Measurements from ENCODE around the gene DHX34. TPM values are rescaled to one million over a fixed set of nuclear protein-coding genes. Genes with fewer than 3 reads are reported as not detected.

Gene DHX34
- polyA plus RNA-seq, 1 of the 3 experiments (the other 2 are of a cell fraction) = 16.4 TPM

DNA sequence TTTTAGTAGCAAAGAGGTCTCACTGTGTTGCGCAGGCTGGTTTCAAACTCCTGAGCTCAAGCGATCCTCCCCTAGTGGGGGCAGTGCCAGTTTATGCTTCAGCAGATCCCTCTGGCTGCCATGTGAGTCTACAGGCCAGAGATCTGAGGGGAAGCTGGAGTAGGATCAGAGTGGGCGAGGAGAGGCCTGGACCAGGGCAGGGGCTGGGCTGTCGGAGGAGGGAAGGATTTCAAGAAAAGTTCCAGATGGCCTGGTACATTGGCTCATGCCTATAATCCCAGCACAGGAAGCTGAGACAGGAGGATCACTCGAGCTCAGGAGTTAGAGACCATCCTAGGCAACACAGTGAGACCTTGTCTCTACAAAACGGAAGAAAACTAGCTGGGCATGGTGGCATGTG is 9.8 kb downstream of the DHX34 start:
- CTCF ChIA-PET = interaction anchor here (1.0 to 2.6 kb wide), 4 partner anchors 10 to 54 kb away, joined by 3 to 11 read pairs (median 4); partner anchors contain the start of gene DHX34
- Histone ChIP-seq H3K27me3 (ENCODE audit: insufficient read depth) (no peaks in the 10 kb centered on the region), H3K9me2 (no peaks in the 10 kb centered on the region), H3K4me2 (no peak overlapping the region), H3K27ac (ENCODE audit: low read depth in 2 of 2, low read length in 1 of 2) (no peak overlapping the region), H3K9ac (no peak overlapping the region), H3K79me2 (ENCODE audit: insufficient read depth) (peaks cover 17% of the 10 kb centered on the region), H2AFZ (ENCODE audit: low read depth) (no peak overlapping the region), H3K4me1 (ENCODE audit: control insufficient read depth in 1 of 2, insufficient read depth in 2 of 2, low read depth in 1 of 2, low read length in 1 of 2) (no peaks in the 10 kb centered on the region; a peak in 1 of 4 replicates), H3K9me3 (no peaks in the 10 kb centered on the region), H4K20me1 (ENCODE audit: insufficient read depth) (no peaks in the 10 kb centered on the region), H3K36me3 (replicated peaks in 1 of 2; ENCODE audit: control insufficient read depth in 1 of 2, insufficient read depth in 2 of 2, low read length in 1 of 2) (peaks cover 47 to 63% of the 10 kb centered on the region in 2 experiments), H3K4me3 (ENCODE audit: low read depth in 2 of 2, low read length in 1 of 2) (no peak overlapping the region), H3F3A (replicated peaks; ENCODE audit: insufficient read depth) (peaks cover 4% of the 10 kb centered on the region)
- POLR2A ChIA-PET = no interaction called here
- no peak for DNase-seq
- WGBS (ENCODE audit: low lambda C conversion rate) = 92% methylated on average over 6 of the region's 6 CpGs
- TF ChIP-seq RAD21 (IDR thresholded peaks at IDR 0.05; ENCODE audit: low read length) (no peak), EP300 (IDR thresholded peaks at IDR 0.05; ENCODE audit: borderline replicate concordance in 1 of 2, low read depth in 1 of 2, low read length in 1 of 2) (no peak), FOSL2 (IDR thresholded peaks at IDR 0.05; ENCODE audit: borderline replicate concordance, low read depth) (no peak), SIN3A (IDR thresholded peaks at IDR 0.05; ENCODE audit: borderline replicate concordance, low read depth, low read length) (no peak), SMC3 (IDR thresholded peaks at IDR 0.05; ENCODE audit: low read depth, low read length) (no peak), RCOR1 (IDR thresholded peaks at IDR 0.05; ENCODE audit: low read length) (no peak), JUND (IDR thresholded peaks at IDR 0.05) (no peak), YY1 (IDR thresholded peaks at IDR 0.05; ENCODE audit: low read depth) (no peak), RFX5 (IDR thresholded peaks at IDR 0.05; ENCODE audit: low read length) (no peak), RXRA (IDR thresholded peaks at IDR 0.05; ENCODE audit: borderline replicate concordance, low read depth) (no peak), GATA2 (CRISPR knock-in tag; IDR thresholded peaks at IDR 0.05) (no peak), EZH2phosphoT487 (IDR thresholded peaks at IDR 0.05; ENCODE audit: borderline replicate concordance, low read depth) (no peak), MXI1 (IDR thresholded peaks at IDR 0.05; ENCODE audit: low read depth, low read length) (no peak), NRF1 (IDR thresholded peaks at IDR 0.05; ENCODE audit: low read depth, low read length) (no peak), POLR2AphosphoS5 (IDR thresholded peaks at IDR 0.05; ENCODE audit: low read depth, low read length) (no peak)
- TF ChIP-seq, protein P1, sequence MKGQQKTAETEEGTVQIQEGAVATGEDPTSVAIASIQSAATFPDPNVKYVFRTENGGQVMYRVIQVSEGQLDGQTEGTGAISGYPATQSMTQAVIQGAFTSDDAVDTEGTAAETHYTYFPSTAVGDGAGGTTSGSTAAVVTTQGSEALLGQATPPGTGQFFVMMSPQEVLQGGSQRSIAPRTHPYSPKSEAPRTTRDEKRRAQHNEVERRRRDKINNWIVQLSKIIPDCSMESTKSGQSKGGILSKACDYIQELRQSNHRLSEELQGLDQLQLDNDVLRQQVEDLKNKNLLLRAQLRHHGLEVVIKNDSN (IDR thresholded peaks at IDR 0.05; ENCODE audit: borderline replicate concordance, low read depth) = no peak
- TF ChIP-seq, protein P2, sequence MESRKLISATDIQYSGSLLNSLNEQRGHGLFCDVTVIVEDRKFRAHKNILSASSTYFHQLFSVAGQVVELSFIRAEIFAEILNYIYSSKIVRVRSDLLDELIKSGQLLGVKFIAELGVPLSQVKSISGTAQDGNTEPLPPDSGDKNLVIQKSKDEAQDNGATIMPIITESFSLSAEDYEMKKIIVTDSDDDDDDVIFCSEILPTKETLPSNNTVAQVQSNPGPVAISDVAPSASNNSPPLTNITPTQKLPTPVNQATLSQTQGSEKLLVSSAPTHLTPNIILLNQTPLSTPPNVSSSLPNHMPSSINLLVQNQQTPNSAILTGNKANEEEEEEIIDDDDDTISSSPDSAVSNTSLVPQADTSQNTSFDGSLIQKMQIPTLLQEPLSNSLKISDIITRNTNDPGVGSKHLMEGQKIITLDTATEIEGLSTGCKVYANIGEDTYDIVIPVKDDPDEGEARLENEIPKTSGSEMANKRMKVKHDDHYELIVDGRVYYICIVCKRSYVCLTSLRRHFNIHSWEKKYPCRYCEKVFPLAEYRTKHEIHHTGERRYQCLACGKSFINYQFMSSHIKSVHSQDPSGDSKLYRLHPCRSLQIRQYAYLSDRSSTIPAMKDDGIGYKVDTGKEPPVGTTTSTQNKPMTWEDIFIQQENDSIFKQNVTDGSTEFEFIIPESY (IDR thresholded peaks at IDR 0.05; ENCODE audit: borderline replicate concordance, low read depth) = no peak
- TF ChIP-seq, protein P3, sequence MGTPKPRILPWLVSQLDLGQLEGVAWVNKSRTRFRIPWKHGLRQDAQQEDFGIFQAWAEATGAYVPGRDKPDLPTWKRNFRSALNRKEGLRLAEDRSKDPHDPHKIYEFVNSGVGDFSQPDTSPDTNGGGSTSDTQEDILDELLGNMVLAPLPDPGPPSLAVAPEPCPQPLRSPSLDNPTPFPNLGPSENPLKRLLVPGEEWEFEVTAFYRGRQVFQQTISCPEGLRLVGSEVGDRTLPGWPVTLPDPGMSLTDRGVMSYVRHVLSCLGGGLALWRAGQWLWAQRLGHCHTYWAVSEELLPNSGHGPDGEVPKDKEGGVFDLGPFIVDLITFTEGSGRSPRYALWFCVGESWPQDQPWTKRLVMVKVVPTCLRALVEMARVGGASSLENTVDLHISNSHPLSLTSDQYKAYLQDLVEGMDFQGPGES (IDR thresholded peaks at IDR 0.05; ENCODE audit: low read depth, low read length) = no peak
- TF ChIP-seq, protein P4, sequence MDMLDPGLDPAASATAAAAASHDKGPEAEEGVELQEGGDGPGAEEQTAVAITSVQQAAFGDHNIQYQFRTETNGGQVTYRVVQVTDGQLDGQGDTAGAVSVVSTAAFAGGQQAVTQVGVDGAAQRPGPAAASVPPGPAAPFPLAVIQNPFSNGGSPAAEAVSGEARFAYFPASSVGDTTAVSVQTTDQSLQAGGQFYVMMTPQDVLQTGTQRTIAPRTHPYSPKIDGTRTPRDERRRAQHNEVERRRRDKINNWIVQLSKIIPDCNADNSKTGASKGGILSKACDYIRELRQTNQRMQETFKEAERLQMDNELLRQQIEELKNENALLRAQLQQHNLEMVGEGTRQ (IDR thresholded peaks at IDR 0.05; ENCODE audit: borderline replicate concordance, low read depth, low read length) = no peak
- TF ChIP-seq, protein P5, sequence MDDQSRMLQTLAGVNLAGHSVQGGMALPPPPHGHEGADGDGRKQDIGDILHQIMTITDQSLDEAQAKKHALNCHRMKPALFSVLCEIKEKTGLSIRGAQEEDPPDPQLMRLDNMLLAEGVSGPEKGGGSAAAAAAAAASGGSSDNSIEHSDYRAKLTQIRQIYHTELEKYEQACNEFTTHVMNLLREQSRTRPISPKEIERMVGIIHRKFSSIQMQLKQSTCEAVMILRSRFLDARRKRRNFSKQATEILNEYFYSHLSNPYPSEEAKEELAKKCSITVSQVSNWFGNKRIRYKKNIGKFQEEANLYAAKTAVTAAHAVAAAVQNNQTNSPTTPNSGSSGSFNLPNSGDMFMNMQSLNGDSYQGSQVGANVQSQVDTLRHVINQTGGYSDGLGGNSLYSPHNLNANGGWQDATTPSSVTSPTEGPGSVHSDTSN (IDR thresholded peaks at IDR 0.05) = no peak
